Stimulated activated CD8-positive, alpha-beta memory T cell treated with anti-CD3 and anti-CD28 coated beads, Interleukin-4, amount 100 ng/mL, for 24 hours (primary cell): ENCODE measurements around the gene AUH.

Experiments
- DNase-seq: peaks from one replicate; pipeline ENCODE4 v3.0.0-alpha.2; 2020; ENCODE audit warnings: low read depth

The AUH gene

GRCh38 chr9:91291866-91292265 is 69.9 kb downstream of the AUH start:
- DNase-seq, result no peak

GRCh38 chr9:91289244-91289643 is 72.5 kb downstream of the AUH start:
- DNase-seq, result no peak

- no peak for DNase-seq
Measured at GRCh38 chr9:91285729-91286353, 75.9 kb downstream of the AUH start.

- DNase-seq, result no peak
Measured at GRCh38 chr9:91282292-91282691, 79.4 kb downstream of the AUH start.

- DNase-seq, result no peak
Measured at GRCh38 chr9:91279296-91280204, 82.2 kb downstream of the AUH start.

GRCh38 chr9:91276513-91276912 is 85.2 kb downstream of the AUH start:
- DNase-seq, result no peak

- no peak for DNase-seq
Measured at GRCh38 chr9:91275655-91276054, 86.1 kb downstream of the AUH start.

- no peak for DNase-seq
Measured at GRCh38 chr9:91274949-91275492, 86.7 kb downstream of the AUH start.

- DNase-seq, result no peak
Measured at GRCh38 chr9:91273853-91274552, 87.7 kb downstream of the AUH start.

- DNase-seq, result no peak
Measured at GRCh38 chr9:91271156-91271555, 90.6 kb downstream of the AUH start.

GRCh38 chr9:91269907-91270491 is 91.7 kb downstream of the AUH start:
- DNase-seq, result no peak

GRCh38 chr9:91266448-91266847 is 95.3 kb downstream of the AUH start:
- no peak for DNase-seq

- no peak for DNase-seq
Measured at GRCh38 chr9:91265514-91265913, 96.2 kb downstream of the AUH start.

- DNase-seq, result no peak
Measured at GRCh38 chr9:91261417-91261816, 100.3 kb downstream of the AUH start.

- DNase-seq, result no peak
Measured at GRCh38 chr9:91259162-91259561, 102.6 kb downstream of the AUH start.

- DNase-seq, result no peak
Measured at GRCh38 chr9:91258451-91258850, 103.3 kb downstream of the AUH start.

- no peak for DNase-seq
Measured at GRCh38 chr9:91256235-91256634, 105.5 kb downstream of the AUH start.

- DNase-seq, result no peak
Measured at GRCh38 chr9:91255327-91255726, 106.4 kb downstream of the AUH start.

- peak; percentile 2 for DNase-seq
Measured at GRCh38 chr9:91253488-91253887, 108.2 kb downstream of the AUH start.

- no peak for DNase-seq
Measured at GRCh38 chr9:91248707-91249106, 113.0 kb downstream of the AUH start.

- DNase-seq, result no peak
Measured at GRCh38 chr9:91247278-91247677, 114.4 kb downstream of the AUH start.

GRCh38 chr9:91246846-91247245 is 114.9 kb downstream of the AUH start:
- no peak for DNase-seq
